ENCODE results near the gene SRC. TPM values are rescaled to one million over a fixed set of nuclear protein-coding genes. Genes with fewer than 3 reads are reported as not detected.

The SRC gene
- total and polyA plus RNA-seq, 2 of the 8 experiments (the other 6 are each of a cell fraction or from before 2014, with no cell fraction given) = 27.6 to 28.8 TPM

GRCh38 chr20:37333848-37334318, 12.1 kb upstream of the SRC start:
- peak overlapping the region; percentile 81; the same call in 1 of the 2 replicates for H2BK15ac ChIP-seq (ENCODE audit: low read length)
- H2AK5ac ChIP-seq (ENCODE audit: low read depth, low read length) = no peak overlapping the region
- H4K8ac ChIP-seq (ENCODE audit: extremely low read depth, insufficient read depth, low read length) = no peak overlapping the region
- no peak overlapping the region for H2BK20ac ChIP-seq (ENCODE audit: low read length)
- peaks cover 0 to 8% (median 2%) of the 10 kb centered on the region in 4 experiments; a peak in 3 of 7 replicates for H3K4me1 ChIP-seq (replicated peaks in 1 of 4; ENCODE audit: control insufficient read depth in 3 of 4, insufficient read depth in 4 of 4, low read length in 3 of 4)
- 89% methylated on average over 16 of the region's 16 CpGs; no CpG with 5 or more reads in 1 of the 2 experiments for WGBS, 2 experiments (ENCODE audit: extremely low coverage in 1 of 2, insufficient coverage in 1 of 2, insufficient read length in 1 of 2, insufficient replicate concordance in 2 of 2, low coverage in 1 of 2, low lambda C conversion rate in 2 of 2, missing lambda C conversion rate in 1 of 2)
- H3K4ac ChIP-seq (replicated peaks; ENCODE audit: insufficient read length, low read depth, low read length) = no peak overlapping the region
- H4K20me1 ChIP-seq (replicated peaks in 1 of 2; ENCODE audit: control insufficient read depth in 1 of 2, insufficient read depth in 2 of 2, low read length in 2 of 2) = no peaks in the 10 kb centered on the region
- no peak overlapping the region for H4K91ac ChIP-seq (replicated peaks; ENCODE audit: insufficient read length, low read length)
- DNase-seq (ENCODE audit: low read depth in 1 of 2, low spot score in 2 of 2) (no peak), FAIRE-seq (no peak)
- H3K18ac ChIP-seq (ENCODE audit: extremely low read depth, low read length) = no peak overlapping the region
- no peak overlapping the region for H3K9ac ChIP-seq (replicated peaks in 1 of 4; ENCODE audit: extremely low read depth in 1 of 4, low read depth in 3 of 4, low read length in 3 of 4)
- TF ChIP-seq YY1 (IDR thresholded peaks at IDR 0.05; ENCODE audit: low read depth, low read length) (no peak), SUZ12 (IDR thresholded peaks at IDR 0.05; ENCODE audit: low read length) (no peak), BACH1 (IDR thresholded peaks at IDR 0.05; ENCODE audit: low read length) (no peak), SAP30 (IDR thresholded peaks at IDR 0.05; ENCODE audit: insufficient read depth, insufficient replicate concordance, low read length) (no peak), ASH2L (IDR thresholded peaks at IDR 0.05; ENCODE audit: low read length) (no peak), TAF1 (IDR thresholded peaks at IDR 0.05; ENCODE audit: low read depth, low read length) (no peak), SIX5 (IDR thresholded peaks at IDR 0.05; ENCODE audit: low read depth, low read length) (no peak), CHD1 (IDR thresholded peaks at IDR 0.05; ENCODE audit: low read depth, low read length) (no peak), NRF1 (IDR thresholded peaks at IDR 0.05; ENCODE audit: low read depth, low read length) (no peak)
- POLR2A ChIA-PET (ENCODE audit: partially characterized antibody) = interaction anchor here (7.7 kb wide), 1 partner anchor 13 kb away, joined by 50 read pairs; the partner anchor contains the start of gene SRC
- no peak overlapping the region for H2AFZ ChIP-seq (ENCODE audit: low read length)
- no peaks in the 10 kb centered on the region for H3K23me2 ChIP-seq (ENCODE audit: low read depth, low read length)
- H3K36me3 ChIP-seq (ENCODE audit: control insufficient read depth in 2 of 4, insufficient read depth in 4 of 4, low read length in 3 of 4) = no peaks in the 10 kb centered on the region
- no peak overlapping the region for H3K4me3 ChIP-seq (ENCODE audit: extremely low read depth in 1 of 4, insufficient read depth in 2 of 4, low read depth in 3 of 4, low read length in 4 of 4)
- no peak overlapping the region for H3K4me2 ChIP-seq (ENCODE audit: insufficient read depth in 1 of 2, low read depth in 2 of 2, low read length in 2 of 2)
- H3K79me2 ChIP-seq (ENCODE audit: control insufficient read depth in 1 of 2, insufficient read depth in 2 of 2, low read length in 2 of 2) = no peaks in the 10 kb centered on the region
- no peak overlapping the region for H3K56ac ChIP-seq (replicated peaks; ENCODE audit: insufficient read length, low read depth, low read length)
- no peak overlapping the region for H3K14ac ChIP-seq (ENCODE audit: insufficient read length)
- no peaks in the 10 kb centered on the region for H3K9me3 ChIP-seq (ENCODE audit: insufficient read depth in 2 of 2, low read depth in 1 of 2, low read length in 1 of 2)
- H2BK12ac ChIP-seq (ENCODE audit: low read depth, low read length) = no peak overlapping the region
- no peak overlapping the region for H3K23ac ChIP-seq (ENCODE audit: insufficient read length)
- H3K27ac ChIP-seq (ENCODE audit: low read depth, low read length) = no peak overlapping the region
- no peak overlapping the region for H2BK120ac ChIP-seq (replicated peaks; ENCODE audit: low read depth, low read length)
- no peak overlapping the region for H4K5ac ChIP-seq (ENCODE audit: insufficient read length, low read depth, low read length)
- 0 out of 2 replicates have a peak overlapping the region, but pooled peaks have one; percentile 8 for H2BK5ac ChIP-seq (ENCODE audit: low read depth, low read length)
- H3K79me1 ChIP-seq (ENCODE audit: low read depth, low read length) = no peaks in the 10 kb centered on the region
- CTCF ChIA-PET (ENCODE audit: partially characterized antibody) = no interaction called here
- no peaks in the 10 kb centered on the region for H3K27me3 ChIP-seq (replicated peaks in 1 of 4; ENCODE audit: control insufficient read depth in 3 of 4, extremely low read depth in 1 of 4, insufficient read depth in 3 of 4, low read length in 3 of 4)

Data from H1 (cell line).